GM19463 (cell line): ENCODE measurements around the gene CTAGE4.
"Not testable (repeated sequence)": the region's sequence is repeated elsewhere in the genome, so short reads cannot be mapped to it uniquely, and the experiment has no call there.

ENCODE experiments used
- ATAC-seq: cut with Tn5 transposase; IDR thresholded peaks from one replicate; pipeline ENCODE4 v1.9.1; 2021; ENCODE audit warnings: mild to moderate bottlenecking, moderate library complexity; ENCODE audit not compliant: unreplicated experiment

The CTAGE4 gene

GRCh38 chr7:144183166-144183565, at the start of gene CTAGE4:
TSS of gene CTAGE4 (plus strand) at chr7:144183466. CDS start at chr7:144183504, 38 bp downstream.
- ATAC-seq = not testable (repeated sequence)

- no peak for ATAC-seq
These were observed 49.1 kb upstream of the CTAGE4 start for GRCh38 chr7:144134116-144134515.

GRCh38 chr7:144137501-144137900, 45.8 kb upstream of the CTAGE4 start:
- no peak for ATAC-seq

DNA sequence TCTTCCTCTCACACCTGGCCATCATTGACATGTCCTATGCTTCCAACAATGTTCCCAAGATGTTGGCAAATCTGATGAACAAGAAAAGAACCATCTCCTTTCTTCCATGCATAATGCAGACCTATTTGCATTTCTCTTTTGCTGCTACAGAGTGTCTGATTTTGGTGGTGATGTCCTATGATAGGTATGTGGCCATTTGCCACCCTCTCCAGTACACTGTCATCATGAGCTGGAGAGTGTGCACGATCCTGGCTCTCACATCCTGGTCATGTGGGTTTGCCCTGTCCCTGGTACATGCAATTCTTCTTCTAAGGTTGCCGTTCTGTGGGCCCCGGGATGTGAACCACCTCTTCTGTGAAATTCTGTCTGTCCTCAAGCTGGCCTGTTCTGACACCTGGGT, 41.1 kb upstream of the CTAGE4 start:
- no peak for ATAC-seq

DNA sequence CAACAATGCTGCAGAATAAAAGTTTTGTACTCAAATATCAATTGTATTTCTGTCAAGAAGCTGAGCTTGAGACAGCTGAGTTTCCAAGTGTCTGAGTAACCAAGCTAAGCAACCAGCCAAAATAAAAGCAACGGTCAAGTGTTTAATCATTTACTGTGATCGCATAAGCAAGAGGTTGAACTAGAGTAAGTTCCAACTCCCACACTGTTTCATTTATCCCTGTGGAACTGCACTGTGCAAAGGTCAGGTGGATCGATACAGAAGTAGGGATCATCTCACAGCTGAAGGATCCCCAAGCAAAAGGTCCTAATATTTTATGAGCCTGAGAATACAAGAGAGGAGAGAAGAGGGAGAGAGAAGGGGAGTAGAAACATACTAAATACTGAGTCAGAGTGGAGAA, 38.8 kb upstream of the CTAGE4 start:
- ATAC-seq = no peak

DNA sequence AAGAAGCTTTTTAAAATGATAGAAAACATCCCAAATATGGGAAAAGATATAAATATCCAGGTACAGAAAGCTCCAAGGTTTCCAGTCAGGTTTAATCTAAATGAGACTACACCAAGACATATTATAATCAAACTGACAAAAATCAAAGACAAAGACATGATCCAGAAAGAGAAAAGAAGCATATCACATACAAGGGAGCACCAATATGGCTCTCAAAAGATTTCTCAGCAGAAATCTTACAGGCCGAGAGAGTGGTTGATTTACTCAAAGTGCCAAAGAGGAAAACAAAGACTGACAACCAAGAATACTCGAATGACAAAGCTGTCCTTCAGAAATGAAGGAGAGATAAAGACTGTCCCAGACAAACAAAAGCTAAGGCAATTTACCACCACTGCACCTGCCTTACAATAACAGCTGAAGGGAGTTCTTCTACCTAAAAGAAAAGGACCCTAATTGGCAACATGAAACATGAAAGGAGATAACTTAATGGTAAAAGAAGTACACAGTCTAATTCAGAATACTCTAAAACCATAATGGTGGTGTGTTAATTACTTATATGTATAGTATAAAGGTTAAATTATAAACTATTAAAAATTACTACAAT, 34.9 kb upstream of the CTAGE4 start:
- no peak for ATAC-seq

- ATAC-seq = no peak
These were observed 24.4 kb upstream of the CTAGE4 start for GRCh38 chr7:144158861-144159260.

GRCh38 chr7:144164784-144165183, 18.5 kb upstream of the CTAGE4 start:
- no peak for ATAC-seq

GRCh38 chr7:144171594-144172350, 11.5 kb upstream of the CTAGE4 start:
- ATAC-seq = not testable (repeated sequence)

GRCh38 chr7:144174613-144175012, 8.7 kb upstream of the CTAGE4 start:
- ATAC-seq = no peak

GRCh38 chr7:144178380-144179164, 4.7 kb upstream of the CTAGE4 start:
- peak; percentile 98 for ATAC-seq

DNA sequence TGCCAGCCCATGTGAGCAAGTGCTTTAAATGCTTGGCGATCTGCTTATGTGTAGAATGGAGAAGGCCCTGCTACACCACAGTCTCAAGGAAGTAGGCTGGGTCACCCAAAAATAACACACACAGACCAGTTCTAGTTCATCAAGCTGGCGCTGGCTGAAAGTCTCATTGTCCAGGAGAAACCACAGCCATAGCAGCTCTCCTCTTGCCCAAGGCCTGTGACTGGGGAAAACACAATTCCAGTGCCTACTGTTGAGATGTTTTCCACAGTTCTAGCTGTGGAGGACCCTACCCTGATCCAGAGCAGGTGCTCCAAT, 4.1 kb upstream of the CTAGE4 start:
- ATAC-seq = not testable (repeated sequence)

DNA sequence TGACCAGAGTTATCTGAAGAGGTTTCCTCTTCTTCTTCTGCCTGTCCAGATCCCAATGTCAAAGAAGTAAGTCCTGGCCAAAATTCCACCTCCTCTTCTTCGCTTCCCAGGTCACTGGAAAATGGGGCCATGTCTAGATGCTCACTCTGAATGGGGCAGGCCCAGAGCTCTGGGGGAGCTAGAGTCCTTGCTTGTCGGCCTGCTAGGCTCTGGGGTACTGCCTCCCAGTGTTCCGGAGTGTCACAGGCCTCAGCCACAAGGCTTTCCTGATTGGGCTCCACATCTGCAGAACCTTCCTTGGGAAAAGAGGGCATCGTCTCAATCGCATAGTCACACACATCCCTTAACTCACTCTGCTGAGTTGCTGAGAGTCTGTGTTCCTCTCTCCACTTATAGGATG, 4.6 kb downstream of the CTAGE4 start:
- not testable (repeated sequence) for ATAC-seq

- ATAC-seq = not testable (repeated sequence)
These were observed 5.4 kb downstream of the CTAGE4 start for GRCh38 chr7:144188578-144189171.

DNA sequence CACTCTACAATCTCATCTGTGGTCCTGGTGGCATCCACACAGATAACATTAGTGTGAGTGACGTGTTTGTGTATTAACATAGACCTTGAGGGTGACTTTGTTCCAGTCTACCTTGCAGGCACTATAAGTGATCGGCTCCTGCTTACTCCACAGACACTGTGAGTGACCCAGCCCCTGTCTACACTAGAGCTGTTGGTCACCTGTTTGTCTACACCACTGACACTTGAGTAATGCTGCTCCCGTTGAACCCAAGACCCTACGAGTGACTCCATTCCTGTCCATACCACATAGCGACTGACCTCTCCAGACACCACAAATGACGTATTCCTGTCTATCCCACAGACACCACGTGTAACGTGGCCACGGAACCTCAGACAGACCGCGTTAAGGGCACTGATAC, 10.5 kb downstream of the CTAGE4 start:
- not testable (repeated sequence) for ATAC-seq

DNA sequence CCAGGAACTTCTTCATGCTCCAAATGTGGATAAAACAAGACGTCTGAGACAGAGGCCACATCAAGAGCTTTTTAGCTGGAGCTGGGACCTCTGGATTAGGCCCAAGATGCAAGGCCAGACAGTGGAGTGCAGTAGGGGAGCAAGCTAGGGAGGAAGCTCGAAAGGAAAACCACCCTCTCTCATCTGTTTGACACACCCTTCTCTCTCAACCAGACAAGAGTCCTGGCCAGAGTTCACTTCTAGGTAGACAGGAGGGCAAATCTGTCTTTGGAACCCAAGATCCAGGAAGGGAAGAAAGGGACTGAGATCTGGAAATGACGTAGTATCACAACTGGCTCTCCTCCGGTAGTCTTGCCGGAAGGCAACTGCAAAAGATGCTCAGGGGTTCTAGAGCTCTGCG, 11.2 kb downstream of the CTAGE4 start:
- not testable (repeated sequence) for ATAC-seq

DNA sequence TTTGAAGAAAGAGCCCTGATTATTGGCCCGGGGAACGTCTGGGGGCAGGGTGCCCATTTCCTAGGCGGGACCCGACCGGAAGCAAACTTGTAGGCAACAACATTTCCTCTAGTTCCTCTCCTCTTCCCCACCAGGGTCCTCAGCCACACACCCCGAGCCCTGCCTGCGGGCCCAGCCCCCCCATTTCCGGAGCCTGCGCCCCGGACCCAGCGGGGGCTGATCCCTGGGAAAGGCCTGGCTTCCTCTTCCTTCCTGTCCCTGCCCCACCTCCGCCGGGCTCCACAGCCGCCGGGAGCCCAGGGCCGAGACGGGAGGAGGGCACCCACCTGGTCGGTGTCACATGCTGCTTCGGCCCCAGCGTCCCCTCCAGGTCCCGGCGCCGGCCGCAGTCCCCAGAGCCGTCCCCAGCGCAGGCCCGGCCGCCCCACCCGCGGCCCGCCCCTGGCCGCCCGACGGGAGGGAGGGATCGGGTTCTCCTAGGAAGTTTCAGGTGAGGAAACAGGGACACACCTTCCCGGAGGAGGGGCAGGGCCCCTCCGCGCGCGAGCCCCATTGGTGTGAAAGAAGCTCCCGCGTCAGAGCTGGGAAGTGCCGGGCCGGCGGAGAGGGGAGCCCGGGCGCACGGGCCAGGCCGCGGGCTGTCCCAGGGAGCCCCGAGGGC, 12.1 kb downstream of the CTAGE4 start, which contains the start of gene ARHGEF35:
Gene ARHGEF35, minus strand, starts transcription at position 622 of the 661 bp plus-strand sequence. CDS start 7,450 bp downstream, outside the sequence.
- peak; percentile 70 for ATAC-seq

DNA sequence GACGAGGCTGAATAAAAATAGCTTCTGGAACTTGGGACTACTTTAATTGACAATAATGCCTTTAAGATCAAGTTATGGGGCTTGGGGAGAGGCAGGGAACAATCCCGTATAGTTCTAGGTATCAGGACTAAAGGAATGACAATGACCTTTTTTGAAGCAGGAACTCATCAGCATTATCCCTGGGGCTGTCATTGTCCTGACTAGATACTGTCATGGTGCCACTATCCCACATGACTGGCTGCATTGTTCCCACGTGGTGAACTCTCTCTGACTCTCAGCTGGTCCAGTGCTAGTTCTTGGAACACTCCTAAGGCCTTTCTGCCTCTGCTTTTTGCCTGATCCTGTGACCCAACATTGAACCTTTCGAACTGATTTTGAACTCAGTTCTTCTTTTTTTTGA, 15.7 kb downstream of the CTAGE4 start:
- not testable (repeated sequence) for ATAC-seq

DNA sequence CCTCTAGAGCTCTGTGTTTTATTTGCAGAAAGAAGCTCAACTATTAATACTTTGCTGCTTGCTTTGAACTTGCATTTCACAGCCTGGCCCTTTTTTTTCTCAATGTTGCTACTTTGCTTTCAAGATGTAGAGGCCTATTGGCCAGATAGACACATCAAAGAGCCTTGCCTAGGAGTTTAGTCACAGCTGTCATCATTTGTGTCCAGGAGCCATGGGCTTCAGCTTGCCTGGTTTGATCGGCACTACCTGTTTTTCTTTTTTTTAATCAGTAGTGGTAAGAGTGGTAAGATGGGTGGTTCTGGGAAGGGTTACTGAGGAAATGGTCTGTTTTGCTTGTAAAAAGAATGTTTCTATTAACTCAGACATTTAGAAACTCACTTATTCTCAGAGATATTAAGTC, 18.7 kb downstream of the CTAGE4 start:
- ATAC-seq = peak; percentile 23

- ATAC-seq = not testable (repeated sequence)
These were observed 19.8 kb downstream of the CTAGE4 start for GRCh38 chr7:144203086-144203485.

GRCh38 chr7:144205306-144205705, 22.0 kb downstream of the CTAGE4 start:
- not testable (repeated sequence) for ATAC-seq
